ENCODE data around the gene SYDE2.

SYDE2 gene

GRCh38 chr1:85125891-85126290, 74.9 kb downstream of the SYDE2 start:
- DNase-seq: no peak

GRCh38 chr1:85124091-85124490, 76.7 kb downstream of the SYDE2 start:
- no peak for DNase-seq

GRCh38 chr1:85122169-85122568, 78.6 kb downstream of the SYDE2 start:
- DNase-seq: no peak

- DNase-seq: no peak
Measured at GRCh38 chr1:85121744-85122143, 79.1 kb downstream of the SYDE2 start.

- DNase-seq: no peak
Measured at GRCh38 chr1:85118751-85119150, 82.1 kb downstream of the SYDE2 start.

- no peak for DNase-seq
Measured at GRCh38 chr1:85116856-85117255, 84.0 kb downstream of the SYDE2 start.

GRCh38 chr1:85115933-85116332, 84.9 kb downstream of the SYDE2 start:
- no peak for DNase-seq

- DNase-seq: no peak
Measured at GRCh38 chr1:85111695-85112094, 89.1 kb downstream of the SYDE2 start.

- peak in 16 of 56 donors; percentile 3 to 35 (median 8) for DNase-seq
Measured at GRCh38 chr1:85109475-85109874, 91.3 kb downstream of the SYDE2 start.
